NCI-H1105 treated with DMSO at 0.1 percent for 48 hours (cell line): ENCODE data around the gene ANKRD30B.
"Not testable (repeated sequence)": the region's sequence is repeated elsewhere in the genome, so short reads cannot be mapped to it uniquely, and the experiment has no call there.

Experiments used
- DNase-seq: peaks from one replicate; lab custom pipeline; 2025; lab: John Stamatoyannopoulos, UW

ANKRD30B gene

GRCh38 chr18:14851533-14851932 lies 103.6 kb downstream of the ANKRD30B start:
- not testable (repeated sequence) for DNase-seq

DNA sequence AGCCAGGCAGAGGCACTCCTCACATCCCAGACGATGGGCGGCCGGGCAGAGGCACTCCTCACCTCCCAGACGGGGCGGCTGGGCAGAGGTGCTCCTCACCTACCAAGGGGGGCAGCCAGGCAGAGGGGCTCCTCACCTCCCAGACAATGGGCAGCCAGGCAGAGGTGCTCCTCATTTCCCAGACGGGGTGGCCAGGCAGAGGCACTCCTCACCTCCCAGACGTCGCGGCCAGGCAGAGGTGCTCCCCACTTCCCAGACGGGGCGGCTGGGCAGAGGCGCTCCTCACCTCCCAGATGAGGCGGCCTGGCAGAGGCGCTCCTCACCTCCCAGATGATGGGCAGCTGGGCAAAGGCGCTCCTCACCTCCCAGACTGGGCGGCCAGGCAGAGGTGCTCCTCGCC lies 107.7 kb downstream of the ANKRD30B start:
- DNase-seq, result not testable (repeated sequence)

DNA sequence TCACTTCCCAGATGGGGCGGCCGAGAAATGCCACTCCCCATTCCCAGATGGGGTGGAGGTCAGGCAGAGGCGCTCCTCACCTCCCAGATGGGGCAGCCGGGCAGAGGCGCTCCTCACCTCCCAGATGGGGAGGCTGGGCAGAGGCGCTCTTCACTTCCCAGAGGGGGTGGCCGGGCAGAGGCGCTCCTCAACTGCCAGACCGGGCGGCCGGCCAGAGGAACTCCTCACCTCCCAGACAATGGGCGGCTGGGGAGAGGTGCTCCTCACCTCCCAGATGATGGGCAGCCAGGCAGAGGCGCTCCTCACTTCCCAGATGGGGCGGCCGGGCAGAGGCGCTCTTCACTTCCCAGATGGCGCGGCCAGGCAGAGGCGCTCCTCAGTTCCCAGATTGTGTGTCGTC lies 108.3 kb downstream of the ANKRD30B start:
- DNase-seq, result not testable (repeated sequence)

DNA sequence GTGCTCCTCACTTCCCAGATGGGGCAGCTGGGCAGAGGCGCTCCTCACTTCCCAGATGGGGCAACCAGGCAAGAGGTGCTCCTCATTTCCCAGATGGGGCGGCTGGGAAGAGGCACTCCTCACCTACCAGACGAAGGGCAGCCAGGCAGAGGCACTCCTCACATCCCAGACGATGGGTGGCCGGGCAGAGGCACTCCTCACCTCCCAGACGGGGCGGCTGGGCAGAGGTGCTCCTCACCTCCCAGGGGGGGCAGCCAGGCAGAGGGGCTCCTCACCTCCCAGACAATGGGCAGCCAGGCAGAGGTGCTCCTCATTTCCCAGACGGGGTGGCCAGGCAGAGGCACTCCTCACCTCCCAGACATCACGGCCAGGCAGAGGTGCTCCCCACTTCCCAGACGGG lies 110.5 kb downstream of the ANKRD30B start:
- not testable (repeated sequence) for DNase-seq

- DNase-seq, result not testable (repeated sequence)
Observed at GRCh38 chr18:14859995-14860394, 112.0 kb downstream of the ANKRD30B start.

- not testable (repeated sequence) for DNase-seq
Observed at GRCh38 chr18:14866426-14866825, 118.5 kb downstream of the ANKRD30B start.

DNA sequence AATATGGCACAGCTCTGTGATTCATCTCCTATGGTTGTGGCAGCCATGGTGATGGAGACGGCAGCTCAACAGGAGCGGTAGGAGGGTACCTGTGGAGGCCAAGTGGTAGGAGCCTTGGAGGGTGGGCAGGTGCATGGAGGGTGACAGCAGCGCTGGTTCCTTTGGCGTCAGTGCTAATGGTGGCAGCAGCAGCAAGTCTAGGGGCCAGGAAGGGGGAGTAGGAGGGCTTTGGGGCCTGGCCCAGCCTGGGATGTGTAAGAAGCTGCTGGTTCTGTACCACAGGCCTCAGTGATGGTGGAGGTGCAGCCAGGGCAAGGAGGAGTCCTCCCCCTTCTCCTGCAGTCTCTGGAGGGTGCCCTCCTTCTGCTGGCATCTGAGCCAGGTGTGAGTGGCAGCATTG lies 120.0 kb downstream of the ANKRD30B start:
- not testable (repeated sequence) for DNase-seq

DNA sequence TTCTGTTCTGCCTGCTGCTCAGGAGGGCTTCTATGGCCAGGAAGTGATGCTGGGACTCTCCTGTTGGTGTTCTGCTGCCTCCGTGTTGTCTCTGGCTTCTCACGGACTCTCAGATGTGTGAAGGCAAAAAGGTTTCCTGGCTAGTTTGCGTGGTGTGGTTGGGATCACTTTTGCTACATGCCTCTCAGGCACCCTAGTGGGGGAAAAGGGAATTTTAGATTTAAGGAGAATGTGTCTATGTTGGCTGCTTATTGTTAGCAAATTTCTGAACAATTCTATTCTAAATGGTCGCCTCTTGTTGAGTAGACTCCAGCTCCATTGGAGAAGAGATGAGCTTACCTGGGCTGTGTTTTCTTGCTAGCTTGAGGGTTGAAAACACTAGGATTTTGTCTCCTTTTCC lies 120.9 kb downstream of the ANKRD30B start:
- not testable (repeated sequence) for DNase-seq

DNA sequence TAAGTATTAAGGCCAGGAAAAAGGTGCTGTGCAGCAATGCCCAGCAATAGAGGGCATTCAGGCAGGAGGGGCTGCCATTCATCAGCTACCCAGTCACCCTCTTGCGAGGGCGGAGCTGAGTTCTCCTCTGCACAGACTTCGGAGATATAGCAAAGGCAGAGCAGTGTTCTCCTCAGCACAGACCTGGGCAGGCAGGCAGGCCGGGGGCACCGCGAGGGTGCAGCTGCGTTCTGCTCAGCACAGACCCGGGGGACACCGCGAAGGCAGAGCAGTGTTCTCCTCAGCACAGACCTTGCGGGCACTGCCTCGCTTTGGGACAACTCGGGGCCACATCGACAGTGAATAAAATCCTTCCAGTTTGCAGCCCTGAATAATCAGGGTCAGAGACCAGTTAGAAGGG lies 130.9 kb downstream of the ANKRD30B start:
- DNase-seq, result not testable (repeated sequence)

- no peak for DNase-seq
Observed at GRCh38 chr18:14900435-14900834, 152.5 kb downstream of the ANKRD30B start.
